SK-N-SH treated with all-trans-retinoic acid at 6 μM for 48 hours (cell line): ENCODE data around the gene DDX10.

Source experiments
- ARNTL ChIP-seq: fragments of 450-650 bp; formaldehyde crosslinking; IDR thresholded peaks from 2 replicates; pipeline ENCODE4 v1.5.0; 2020; ENCODE audit warnings: low read depth, mild to moderate bottlenecking, moderate library complexity, borderline replicate concordance
- ISL1 ChIP-seq: fragments of 250-450 bp; sonication (Bioruptor Pico); IDR thresholded peaks from 2 replicates; pipeline ENCODE4 v2.1.2; 2022; ENCODE audit warnings: mild to moderate bottlenecking, moderate library complexity
- OSR1 ChIP-seq: fragments of 250-450 bp; sonication (Bioruptor Pico); IDR thresholded peaks from 2 replicates; pipeline ENCODE4 v1.8.0; 2022; ENCODE audit warnings: moderate library complexity, mild to moderate bottlenecking, inconsistent platforms
- POU6F1 ChIP-seq: fragments of 250-450 bp; sonication (Bioruptor Pico); IDR thresholded peaks from 2 replicates; pipeline ENCODE4 v1.8.0; 2021; ENCODE audit warnings: low read depth, mild to moderate bottlenecking, moderate library complexity, borderline replicate concordance
- SNAI2 ChIP-seq: fragments of 250-450 bp; sonication (Bioruptor Pico); IDR thresholded peaks from 2 replicates; pipeline ENCODE4 v1.5.0; 2020; ENCODE audit warnings: mild to moderate bottlenecking, moderate library complexity
- TCF4 ChIP-seq: fragments of 250-450 bp; sonication (Bioruptor Pico); IDR thresholded peaks from 2 replicates; pipeline ENCODE4 v1.8.0; 2021; ENCODE audit warnings: mild to moderate bottlenecking, moderate library complexity, borderline replicate concordance
- ZFP3 ChIP-seq: fragments of 250-450 bp; sonication (Bioruptor Pico); IDR thresholded peaks from 2 replicates; pipeline ENCODE4 v1.5.0; 2020; ENCODE audit warnings: mild to moderate bottlenecking, moderate library complexity
- ZFP30 ChIP-seq: fragments of 450-650 bp; formaldehyde crosslinking; IDR thresholded peaks from 2 replicates; pipeline ENCODE4 v1.5.0; 2022; ENCODE audit warnings: mild to moderate bottlenecking, moderate library complexity
- ZNF565 ChIP-seq: fragments of 450-650 bp; formaldehyde crosslinking; conservative IDR thresholded peaks from 2 replicates; pipeline ENCODE4 v1.5.0; 2020; ENCODE audit warnings: low read depth, mild to moderate bottlenecking, moderate library complexity
- ZNF8 ChIP-seq: fragments of 450-650 bp; formaldehyde crosslinking; IDR thresholded peaks from 2 replicates; pipeline ENCODE4 v1.5.0; 2020; ENCODE audit warnings: mild to moderate bottlenecking, moderate library complexity
- TF ChIP-seq, protein P1 (sequence below): fragments of 250-450 bp; sonication (Bioruptor Pico); IDR thresholded peaks from 2 replicates; pipeline ENCODE4 v1.8.0; 2020; ENCODE audit warnings: mild to moderate bottlenecking, moderate library complexity, borderline replicate concordance
- TF ChIP-seq, protein P2 (sequence below): fragments of 250-450 bp; sonication (Bioruptor Pico); IDR thresholded peaks from 2 replicates; pipeline ENCODE4 v1.5.1; 2020; ENCODE audit warnings: low read depth, mild to moderate bottlenecking, moderate library complexity
- TF ChIP-seq, protein P3 (sequence below): fragments of 250-450 bp; sonication (Bioruptor Pico); IDR thresholded peaks from 2 replicates; pipeline ENCODE4 v1.5.1; 2021; ENCODE audit warnings: mild to moderate bottlenecking, moderate library complexity

- TF ChIP-seq, protein P1, sequence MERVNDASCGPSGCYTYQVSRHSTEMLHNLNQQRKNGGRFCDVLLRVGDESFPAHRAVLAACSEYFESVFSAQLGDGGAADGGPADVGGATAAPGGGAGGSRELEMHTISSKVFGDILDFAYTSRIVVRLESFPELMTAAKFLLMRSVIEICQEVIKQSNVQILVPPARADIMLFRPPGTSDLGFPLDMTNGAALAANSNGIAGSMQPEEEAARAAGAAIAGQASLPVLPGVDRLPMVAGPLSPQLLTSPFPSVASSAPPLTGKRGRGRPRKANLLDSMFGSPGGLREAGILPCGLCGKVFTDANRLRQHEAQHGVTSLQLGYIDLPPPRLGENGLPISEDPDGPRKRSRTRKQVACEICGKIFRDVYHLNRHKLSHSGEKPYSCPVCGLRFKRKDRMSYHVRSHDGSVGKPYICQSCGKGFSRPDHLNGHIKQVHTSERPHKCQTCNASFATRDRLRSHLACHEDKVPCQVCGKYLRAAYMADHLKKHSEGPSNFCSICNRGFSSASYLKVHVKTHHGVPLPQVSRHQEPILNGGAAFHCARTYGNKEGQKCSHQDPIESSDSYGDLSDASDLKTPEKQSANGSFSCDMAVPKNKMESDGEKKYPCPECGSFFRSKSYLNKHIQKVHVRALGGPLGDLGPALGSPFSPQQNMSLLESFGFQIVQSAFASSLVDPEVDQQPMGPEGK (CRISPR knock-in tag) = no peak
- TF ChIP-seq SNAI2 (CRISPR knock-in tag) (no peak), ZFP30 (CRISPR knock-in tag) (no peak), POU6F1 (CRISPR knock-in tag) (no peak), ZNF8 (CRISPR knock-in tag) (no peak), TCF4 (CRISPR knock-in tag) (no peak), OSR1 (CRISPR knock-in tag) (no peak), ZFP3 (CRISPR knock-in tag) (no peak), ISL1 (CRISPR knock-in tag) (no peak), ZNF565 (CRISPR knock-in tag) (no peak), ARNTL (CRISPR knock-in tag) (no peak)
- TF ChIP-seq, protein P2, sequence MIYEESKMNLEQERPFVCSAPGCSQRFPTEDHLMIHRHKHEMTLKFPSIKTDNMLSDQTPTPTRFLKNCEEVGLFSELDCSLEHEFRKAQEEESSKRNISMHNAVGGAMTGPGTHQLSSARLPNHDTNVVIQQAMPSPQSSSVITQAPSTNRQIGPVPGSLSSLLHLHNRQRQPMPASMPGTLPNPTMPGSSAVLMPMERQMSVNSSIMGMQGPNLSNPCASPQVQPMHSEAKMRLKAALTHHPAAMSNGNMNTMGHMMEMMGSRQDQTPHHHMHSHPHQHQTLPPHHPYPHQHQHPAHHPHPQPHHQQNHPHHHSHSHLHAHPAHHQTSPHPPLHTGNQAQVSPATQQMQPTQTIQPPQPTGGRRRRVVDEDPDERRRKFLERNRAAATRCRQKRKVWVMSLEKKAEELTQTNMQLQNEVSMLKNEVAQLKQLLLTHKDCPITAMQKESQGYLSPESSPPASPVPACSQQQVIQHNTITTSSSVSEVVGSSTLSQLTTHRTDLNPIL (CRISPR knock-in tag) = no peak
- TF ChIP-seq, protein P3, sequence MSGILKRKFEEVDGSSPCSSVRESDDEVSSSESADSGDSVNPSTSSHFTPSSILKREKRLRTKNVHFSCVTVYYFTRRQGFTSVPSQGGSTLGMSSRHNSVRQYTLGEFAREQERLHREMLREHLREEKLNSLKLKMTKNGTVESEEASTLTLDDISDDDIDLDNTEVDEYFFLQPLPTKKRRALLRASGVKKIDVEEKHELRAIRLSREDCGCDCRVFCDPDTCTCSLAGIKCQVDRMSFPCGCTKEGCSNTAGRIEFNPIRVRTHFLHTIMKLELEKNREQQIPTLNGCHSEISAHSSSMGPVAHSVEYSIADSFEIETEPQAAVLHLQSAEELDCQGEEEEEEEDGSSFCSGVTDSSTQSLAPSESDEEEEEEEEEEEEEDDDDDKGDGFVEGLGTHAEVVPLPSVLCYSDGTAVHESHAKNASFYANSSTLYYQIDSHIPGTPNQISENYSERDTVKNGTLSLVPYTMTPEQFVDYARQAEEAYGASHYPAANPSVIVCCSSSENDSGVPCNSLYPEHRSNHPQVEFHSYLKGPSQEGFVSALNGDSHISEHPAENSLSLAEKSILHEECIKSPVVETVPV (CRISPR knock-in tag) = no peak
Observed at GRCh38 chr11:108915666-108916065, 250.8 kb downstream of the DDX10 start.
